NCI-H345 treated with DMSO at 0.1 percent for 48 hours (cell line): ENCODE results near the gene MAT2B.

ENCODE experiments used
- DNase-seq: peaks from one replicate; lab custom pipeline; 2025; ENCODE audit not compliant: unreplicated experiment; lab: John Stamatoyannopoulos, UW

MAT2B gene

GRCh38 chr5:163505368-163506094 lies at the start of gene MAT2B:
MAT2B (plus strand) TSS chr5:163505619; CDS start chr5:163505687, 68 bp downstream.
- DNase-seq = peak; percentile 87

- DNase-seq = no peak
Observed at GRCh38 chr5:163456029-163456589, 49.3 kb upstream of the MAT2B start.

- DNase-seq = no peak
Observed at GRCh38 chr5:163456840-163457239, 48.6 kb upstream of the MAT2B start.

DNA sequence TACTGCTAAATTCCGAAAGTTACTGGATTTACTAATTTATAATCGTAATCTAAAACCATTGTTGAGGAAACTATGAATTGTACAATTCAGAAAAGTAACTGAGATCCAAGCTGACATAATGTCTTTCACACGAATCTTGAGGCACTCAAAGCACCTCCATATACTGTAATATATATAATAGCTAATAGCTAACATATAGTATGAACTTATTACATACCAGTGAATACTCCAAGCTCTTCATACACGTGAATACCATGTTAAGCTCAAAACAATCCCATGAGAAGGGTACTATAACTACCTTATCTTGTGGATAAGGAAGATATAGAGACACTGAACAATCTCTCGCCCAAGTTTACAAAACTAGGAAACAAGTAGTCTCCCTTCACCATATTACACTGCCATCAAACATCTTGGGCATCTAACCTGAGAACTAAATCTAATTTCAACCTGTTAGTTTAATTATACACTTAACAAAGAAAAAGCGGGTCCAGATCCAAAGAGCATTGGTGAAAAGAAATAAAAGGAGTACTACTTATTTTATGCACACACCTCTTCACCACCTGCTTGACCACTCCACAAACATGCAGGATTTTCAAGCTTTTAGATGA lies 46.5 kb upstream of the MAT2B start:
- no peak for DNase-seq

GRCh38 chr5:163459462-163459818 lies 46.0 kb upstream of the MAT2B start:
- no peak for DNase-seq

GRCh38 chr5:163459819-163460561 lies 45.4 kb upstream of the MAT2B start, which contains the start of gene NUDCD2:
NUDCD2 (minus strand) TSS chr5:163460102; CDS start chr5:163460050, 52 bp downstream.
- DNase-seq = peak; percentile 97

DNA sequence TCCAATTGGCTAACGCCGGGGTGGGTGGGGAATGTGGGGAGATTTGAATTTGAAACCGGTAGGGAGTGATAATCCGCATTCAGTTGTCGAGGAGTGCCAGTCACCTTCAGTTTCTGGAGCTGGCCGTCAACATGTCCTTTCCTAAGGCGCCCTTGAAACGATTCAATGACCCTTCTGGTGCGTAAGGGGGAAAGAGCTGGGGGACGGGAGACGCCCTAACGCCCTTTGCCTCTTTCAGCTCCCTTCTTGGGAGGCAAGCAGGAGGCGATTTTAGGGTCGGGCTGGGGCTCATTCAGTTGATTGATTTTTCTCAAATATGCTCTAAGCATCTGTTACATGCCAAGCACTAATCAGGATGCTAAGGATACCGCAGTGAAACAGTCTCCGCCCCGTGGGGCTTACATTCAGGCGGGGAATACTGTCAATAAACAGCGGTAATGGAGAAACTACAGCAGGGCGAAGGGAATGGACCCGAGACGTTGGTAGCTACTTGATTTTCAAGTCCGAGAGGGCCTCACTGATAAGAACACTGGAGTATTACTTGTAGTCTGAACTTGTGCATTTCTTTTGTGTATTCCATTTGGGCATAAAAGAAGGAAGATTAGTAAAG lies 44.8 kb upstream of the MAT2B start, which contains the start of gene HMMR:
Gene HMMR (plus strand): TSS at position 71 of the 610 bp plus-strand sequence. CDS start 61 bp downstream, at position 132.
- DNase-seq = peak; percentile 53

DNA sequence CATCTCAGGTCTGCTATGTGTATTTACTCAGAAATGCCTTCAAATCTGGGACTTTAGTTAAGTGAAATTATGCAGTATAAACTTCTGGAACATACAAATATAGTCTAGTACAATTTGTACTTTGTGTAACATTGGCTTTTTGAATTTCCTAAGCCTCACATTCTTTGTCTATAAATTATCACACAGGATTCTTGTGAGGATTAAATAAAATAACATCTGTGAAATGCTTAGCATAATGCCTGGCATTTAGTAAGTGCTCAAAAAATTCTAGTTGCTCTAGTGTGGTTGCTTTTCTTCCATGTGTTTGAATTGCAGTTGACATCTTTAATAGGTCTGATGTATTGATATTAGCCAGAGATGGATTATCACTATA lies 42.4 kb upstream of the MAT2B start:
- no peak for DNase-seq

DNA sequence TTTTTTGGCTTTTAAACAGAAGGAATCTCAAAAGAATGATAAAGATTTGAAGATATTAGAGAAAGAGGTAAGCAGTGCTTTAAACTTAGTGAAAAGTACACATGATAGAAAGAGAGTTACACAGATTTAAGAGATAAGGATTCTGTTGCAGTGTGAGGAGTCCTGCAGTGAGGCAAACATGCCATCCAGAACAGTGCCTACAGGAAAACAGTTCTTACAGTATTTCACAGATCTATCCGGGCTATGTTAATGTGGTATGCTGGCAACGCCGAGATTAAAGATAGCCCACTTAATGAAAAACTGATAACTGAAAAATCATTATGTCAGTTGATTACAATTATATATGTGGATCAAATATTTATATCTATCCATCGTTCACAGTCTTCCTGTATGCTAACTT lies 37.7 kb upstream of the MAT2B start:
- DNase-seq = no peak

- no peak for DNase-seq
Observed at GRCh38 chr5:163473635-163474243, 31.7 kb upstream of the MAT2B start.

DNA sequence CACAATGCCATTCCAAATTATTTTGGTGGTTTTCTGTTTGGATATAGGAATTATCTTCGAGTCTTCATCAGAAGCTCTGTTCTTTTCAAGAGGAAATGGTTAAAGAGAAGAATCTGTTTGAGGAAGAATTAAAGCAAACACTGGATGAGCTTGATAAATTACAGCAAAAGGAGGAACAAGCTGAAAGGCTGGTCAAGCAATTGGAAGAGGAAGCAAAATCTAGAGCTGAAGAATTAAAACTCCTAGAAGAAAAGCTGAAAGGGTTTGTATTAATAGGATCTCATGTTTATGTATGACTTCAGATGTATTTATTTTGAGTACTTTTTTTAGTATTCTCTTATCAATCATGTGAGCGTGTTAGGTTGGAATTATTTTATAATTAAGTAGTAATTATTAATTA lies 30.0 kb upstream of the MAT2B start:
- DNase-seq = no peak

GRCh38 chr5:163478126-163478981 lies 27.1 kb upstream of the MAT2B start:
- DNase-seq = no peak

- DNase-seq = no peak
Observed at GRCh38 chr5:163478982-163479271, 26.5 kb upstream of the MAT2B start.

GRCh38 chr5:163489055-163489744 lies 16.2 kb upstream of the MAT2B start:
- no peak for DNase-seq

DNA sequence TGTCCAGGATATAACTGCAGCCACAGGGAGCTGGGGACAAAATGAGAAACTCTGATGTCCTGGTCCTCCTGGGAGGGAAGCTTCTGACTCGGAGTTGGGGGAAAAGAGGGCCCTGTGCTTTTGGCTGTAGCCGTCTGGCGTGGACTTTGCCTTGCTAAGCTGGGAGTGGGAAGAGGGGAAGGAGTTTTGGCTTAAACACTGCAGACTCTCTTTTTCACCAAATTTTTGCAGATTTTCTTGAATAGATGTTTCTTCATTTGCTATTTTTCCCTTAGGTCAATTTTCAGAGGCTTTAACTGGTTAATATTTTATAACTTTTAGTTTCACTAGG lies 15.7 kb upstream of the MAT2B start:
- no peak for DNase-seq

GRCh38 chr5:163496286-163496685 lies 9.1 kb upstream of the MAT2B start:
- DNase-seq = no peak

DNA sequence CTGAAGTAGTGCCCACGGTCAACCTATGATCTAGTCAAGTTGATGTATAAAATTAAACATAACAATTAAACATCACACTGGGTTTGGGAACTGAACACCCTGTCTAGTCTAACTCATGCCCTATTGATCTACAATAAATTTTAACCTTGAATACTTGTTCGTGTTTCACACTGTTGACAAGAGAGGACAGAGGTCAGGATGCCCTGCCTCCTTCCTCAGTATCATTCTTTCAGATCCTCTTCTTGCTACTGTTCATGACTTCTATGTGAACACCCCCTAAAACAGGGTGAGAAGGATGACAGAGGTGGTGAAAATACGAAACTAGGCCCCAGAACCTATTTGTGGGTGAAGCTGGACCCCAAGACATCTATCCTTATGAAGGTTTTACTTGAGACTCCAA lies 8.1 kb upstream of the MAT2B start:
- DNase-seq = no peak

- DNase-seq = no peak
Observed at GRCh38 chr5:163498886-163499285, 6.5 kb upstream of the MAT2B start.

DNA sequence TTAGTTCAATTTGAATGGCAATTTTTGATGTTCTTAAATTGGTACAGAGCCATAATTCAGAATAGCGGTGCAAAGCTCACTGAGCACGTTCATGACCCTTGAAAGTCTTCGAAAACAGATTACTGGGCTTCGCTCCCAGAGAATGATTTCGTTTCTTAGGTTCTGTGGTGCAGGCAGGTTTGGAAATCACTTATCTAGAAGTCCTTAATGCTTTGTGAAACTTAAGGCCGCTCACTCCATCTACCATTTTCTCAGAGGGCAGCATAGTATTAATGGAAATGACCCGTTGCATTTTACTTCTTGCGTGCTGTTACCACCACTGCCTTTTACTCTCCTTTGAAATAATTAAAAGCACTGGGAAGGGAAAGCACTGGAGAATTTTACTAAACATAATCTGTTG lies 2.9 kb upstream of the MAT2B start:
- no peak for DNase-seq
